GM19023 (cell line): ENCODE data around the gene TUNAR.

Source experiments
- ATAC-seq: cut with Tn5 transposase; IDR thresholded peaks from one replicate; pipeline ENCODE4 v1.9.1; 2021; ENCODE audit warnings: mild to moderate bottlenecking, moderate library complexity; ENCODE audit not compliant: unreplicated experiment

TUNAR gene

DNA sequence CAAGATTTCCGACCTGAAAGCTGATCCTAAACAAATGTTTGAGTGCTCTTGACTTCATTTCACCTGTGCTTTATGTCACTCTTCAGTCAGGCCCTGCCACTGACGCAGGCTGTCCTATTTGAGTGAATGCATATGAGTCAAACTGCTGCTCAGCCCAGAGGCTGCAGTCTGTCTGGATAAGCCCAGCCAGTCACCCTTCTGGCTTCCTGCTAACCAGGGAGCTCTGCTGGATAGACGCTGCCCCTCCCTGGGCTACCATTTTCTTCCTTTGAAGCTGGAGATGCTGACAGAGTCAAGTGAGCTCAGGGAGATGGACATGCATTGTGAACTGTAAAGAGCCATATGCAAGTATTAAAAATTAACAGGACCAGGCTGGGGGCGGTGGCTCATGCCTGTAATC is 5.1 kb upstream of the TUNAR start:
- no peak for ATAC-seq

- ATAC-seq = no peak
These were observed 3.9 kb upstream of the TUNAR start for GRCh38 chr14:95872777-95873176.

DNA sequence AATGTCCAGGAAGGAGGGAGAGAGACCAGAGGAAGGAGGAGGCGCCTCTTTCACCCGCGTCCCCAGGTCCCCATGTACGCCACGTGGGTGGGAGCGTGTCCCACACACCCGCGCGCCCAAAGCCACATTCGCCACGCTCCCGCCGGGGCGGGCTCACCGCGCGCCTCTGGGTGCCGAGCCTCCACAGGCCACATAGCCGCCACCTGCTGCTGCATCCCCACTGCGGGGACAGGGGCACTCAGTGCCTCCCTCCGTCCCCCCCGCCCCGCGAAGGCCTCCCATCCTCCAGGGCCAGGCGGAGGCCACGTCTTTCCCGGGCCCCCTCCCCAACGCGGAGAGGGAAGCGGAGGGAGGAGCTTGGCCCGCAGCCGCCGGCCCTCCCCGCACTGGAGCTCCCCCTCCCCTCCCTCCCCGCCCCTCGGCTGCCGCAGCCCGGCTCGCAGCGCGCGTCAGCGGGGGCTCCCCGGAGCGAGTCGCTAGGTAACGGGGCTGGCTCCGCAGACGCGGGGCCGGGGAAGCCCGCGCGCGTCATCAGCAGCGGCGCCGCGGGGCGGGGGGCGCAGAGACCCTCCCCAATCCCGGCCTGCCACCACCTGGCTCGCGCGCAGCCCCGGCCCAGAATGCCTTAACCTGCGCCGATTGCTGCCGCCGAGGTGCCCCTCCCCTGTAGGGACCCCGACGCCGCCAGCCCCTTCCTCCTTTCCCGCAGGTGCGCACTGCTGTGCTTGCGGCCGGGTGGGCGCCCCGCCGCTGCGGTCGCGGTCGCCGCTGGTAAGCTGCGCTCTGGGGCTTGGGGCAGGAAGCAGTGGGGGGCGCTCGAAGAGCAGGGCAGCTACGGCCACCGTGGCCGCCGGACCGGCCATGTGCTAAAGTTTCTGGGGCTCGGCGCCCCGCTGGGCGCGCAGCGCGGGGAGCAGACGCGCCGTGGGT is 536 bp upstream of the TUNAR start:
- ATAC-seq = no peak

DNA sequence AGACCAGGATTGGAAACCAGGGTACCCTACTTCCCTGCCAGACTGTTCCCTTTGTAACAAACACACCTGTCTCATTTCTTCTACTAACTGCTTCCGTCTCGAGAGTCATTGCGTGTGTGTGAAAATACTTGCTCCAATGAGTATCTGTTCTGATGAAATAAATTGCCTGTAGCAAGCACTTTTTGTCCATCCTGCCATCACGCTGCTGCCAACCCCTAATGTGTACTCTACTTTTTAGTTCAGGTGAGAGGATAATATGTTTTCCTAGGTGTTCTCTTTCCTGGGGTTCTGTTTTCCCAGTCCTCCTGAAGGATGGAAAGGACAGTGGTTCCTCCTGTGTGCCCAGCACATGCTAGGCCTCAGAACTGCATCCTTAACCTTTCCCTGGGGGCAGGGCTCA is 1.0 kb downstream of the TUNAR start:
- ATAC-seq = no peak

DNA sequence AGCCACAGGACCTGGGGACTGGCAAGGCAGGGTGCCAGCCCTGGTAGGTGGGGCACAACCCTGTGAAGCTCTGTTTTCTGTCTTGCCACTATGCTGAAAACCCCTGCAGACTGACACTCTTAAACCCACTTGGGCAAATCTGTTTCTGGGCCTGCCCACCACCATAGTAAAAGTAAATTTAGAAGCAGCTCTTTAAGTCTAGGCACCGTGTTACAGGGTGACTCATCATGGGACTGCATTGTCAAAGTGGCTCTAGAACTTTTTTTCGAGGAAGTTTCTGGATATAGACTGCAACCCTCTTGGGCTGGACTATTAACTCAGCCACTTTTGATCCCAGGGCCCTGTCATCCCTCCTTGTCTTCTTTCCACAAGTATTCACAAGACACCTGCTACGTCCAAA is 7.7 kb downstream of the TUNAR start:
- ATAC-seq = no peak

GRCh38 chr14:95885278-95885677 is 8.6 kb downstream of the TUNAR start:
- no peak for ATAC-seq

DNA sequence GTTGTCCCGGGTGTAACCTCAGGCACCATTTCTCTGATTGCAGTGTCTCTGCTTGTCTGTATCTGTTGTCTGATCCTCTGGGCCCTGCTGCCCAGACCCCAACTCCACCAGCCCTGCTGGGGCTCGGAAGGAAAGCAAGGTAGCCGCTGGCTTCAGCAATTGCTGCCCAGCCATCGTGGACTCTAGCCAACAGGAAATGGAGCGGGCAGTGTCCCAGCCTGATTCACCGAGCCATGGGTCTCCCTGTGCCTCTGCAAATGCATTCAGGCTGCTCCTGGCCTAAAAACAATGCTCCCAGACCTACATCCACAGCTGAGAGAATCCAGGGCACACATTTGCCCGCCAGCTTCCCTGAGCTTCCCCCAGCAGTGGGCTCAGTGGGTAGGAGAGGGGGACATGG is 9.2 kb downstream of the TUNAR start:
- ATAC-seq = no peak

GRCh38 chr14:95886366-95887056 is 9.9 kb downstream of the TUNAR start:
- ATAC-seq = no peak

DNA sequence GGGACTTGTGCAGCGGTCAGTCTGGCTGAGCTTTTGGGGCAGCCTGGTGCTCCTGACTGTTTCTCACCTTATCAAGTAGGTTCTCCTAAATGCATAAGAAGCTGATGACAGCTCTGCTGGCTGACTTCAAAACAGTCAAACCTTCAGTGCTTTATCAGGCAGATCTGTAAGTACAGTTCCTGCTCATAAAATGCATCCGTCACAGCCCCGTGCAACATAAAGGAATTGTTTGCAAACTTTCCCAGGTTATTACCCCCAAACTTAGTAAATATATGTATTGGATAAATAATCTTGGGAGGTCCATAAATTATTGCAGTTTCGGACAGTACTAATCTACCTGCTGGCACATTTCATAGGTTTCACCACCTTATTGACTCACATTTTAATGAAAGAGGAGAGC is 10.7 kb downstream of the TUNAR start:
- no peak for ATAC-seq

GRCh38 chr14:95889236-95889979 is 12.8 kb downstream of the TUNAR start:
- no peak for ATAC-seq

- no peak for ATAC-seq
These were observed 15.1 kb downstream of the TUNAR start for GRCh38 chr14:95891742-95892141.

- ATAC-seq = no peak
These were observed 15.5 kb downstream of the TUNAR start for GRCh38 chr14:95892142-95892541.

GRCh38 chr14:95895720-95896119 is 19.1 kb downstream of the TUNAR start:
- no peak for ATAC-seq

- ATAC-seq = no peak
These were observed 20.0 kb downstream of the TUNAR start for GRCh38 chr14:95896498-95897135.

DNA sequence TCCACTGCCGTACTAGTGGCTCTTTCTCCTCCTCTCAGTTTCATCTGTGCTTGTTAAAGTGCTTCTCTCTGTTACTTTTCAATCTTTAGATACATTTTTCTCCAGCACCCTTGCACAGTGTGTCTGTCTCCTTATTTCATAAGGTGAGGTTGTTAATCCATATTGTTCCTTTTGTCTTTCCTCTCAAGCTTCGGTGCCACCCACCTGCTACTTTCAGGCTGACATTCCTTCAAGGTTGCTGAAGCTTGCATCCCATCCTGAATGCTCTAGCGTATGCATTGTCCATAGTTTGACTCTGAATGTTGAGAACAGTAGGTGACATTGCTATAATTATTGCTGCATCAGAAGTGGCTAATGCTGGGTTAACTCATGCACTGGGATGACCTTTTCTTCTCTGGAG is 20.6 kb downstream of the TUNAR start:
- no peak for ATAC-seq

- no peak for ATAC-seq
These were observed 24.4 kb downstream of the TUNAR start for GRCh38 chr14:95901054-95901453.

DNA sequence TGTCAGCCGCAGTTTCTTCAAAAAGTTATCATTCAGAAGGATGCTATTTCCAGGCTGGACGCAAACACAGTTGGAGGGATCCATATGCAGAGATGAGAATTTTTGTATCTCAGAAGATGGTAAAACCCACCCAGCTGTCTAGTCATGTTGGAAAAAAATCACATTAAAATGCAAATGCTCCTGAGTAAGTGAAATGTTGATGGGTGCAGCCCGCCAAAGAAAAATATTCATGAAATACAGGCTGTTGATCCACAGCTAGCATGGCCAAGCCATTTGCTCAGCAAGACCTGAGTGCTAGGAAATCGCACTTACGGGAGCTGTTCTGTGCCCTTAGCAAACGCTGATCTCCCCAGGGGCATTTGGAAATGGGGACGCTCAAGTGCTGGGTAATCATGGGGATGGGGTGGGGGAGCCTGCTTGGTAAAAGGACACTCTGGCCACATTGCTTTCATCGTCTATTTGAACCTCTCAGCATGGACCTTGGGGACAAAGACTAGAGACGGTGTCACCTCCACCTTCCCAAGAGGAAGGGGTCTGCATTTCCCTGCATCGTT is 25.7 kb downstream of the TUNAR start:
- no peak for ATAC-seq

DNA sequence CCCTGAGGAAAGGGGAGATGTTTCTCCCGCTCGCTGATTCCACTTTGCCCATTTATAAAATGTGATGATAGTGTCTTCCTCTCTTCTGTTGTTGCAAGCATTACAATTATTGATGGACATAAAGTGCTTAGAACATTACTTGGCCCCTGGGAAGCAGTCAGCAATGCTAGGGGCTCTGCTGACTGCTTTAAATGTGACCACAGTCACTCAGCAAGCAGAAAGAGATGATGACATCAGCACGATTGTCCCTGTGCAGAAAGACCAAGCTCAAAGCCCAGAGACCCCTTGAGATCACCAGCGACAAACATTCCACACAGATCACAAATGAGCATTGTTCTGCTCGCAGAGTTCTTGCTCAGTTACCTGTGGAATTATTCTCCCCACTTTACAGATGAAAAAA is 26.5 kb downstream of the TUNAR start:
- ATAC-seq = no peak

DNA sequence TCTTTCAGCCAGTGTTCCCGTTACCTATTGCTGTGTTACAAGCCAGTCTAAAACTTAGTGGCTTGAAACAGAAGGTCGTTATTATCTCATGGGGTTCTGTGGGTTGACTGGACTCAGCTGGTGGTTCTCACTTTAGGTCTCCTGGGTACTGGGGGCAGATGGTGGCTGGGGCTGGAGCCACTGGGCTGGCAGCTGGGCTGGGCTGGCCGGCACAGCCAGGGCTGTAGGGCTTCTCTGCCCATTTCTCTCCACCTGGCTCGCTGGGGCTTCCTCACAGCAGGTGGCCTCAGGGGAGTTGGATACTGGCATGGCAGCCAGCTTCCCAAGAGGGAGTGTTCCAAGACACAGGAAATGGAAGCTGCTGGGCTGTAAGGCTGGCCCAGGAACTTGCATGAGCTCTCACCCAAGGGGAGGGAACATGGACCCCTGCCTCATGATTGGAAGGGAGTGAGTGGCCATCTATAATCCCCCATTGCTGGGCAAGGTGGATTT is 27.0 kb downstream of the TUNAR start:
- no peak for ATAC-seq

DNA sequence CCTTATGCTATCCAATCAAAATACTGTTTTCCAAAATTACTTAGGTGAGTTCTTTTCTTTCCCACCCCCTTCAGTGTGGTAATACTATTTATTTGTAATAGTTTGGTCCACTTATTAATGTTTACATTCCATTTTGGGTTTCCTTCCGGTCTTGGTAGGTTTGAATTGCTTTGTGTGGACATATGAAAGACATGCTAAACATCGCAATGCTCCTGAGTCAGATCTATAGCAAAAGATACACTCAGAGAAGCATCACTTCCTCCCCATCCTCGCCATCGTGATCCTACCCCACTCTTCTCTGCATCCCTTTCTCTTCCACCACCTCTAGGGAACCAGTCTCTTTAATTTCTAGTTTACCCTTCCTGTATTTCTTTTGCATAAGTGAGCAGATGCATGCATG is 30.0 kb downstream of the TUNAR start:
- no peak for ATAC-seq

GRCh38 chr14:95910628-95911027 is 34.0 kb downstream of the TUNAR start:
- ATAC-seq = no peak
